HepG2 (cell line): ENCODE results near the gene OR51A7. TPM values are rescaled to one million over a fixed set of nuclear protein-coding genes. Genes with fewer than 3 reads are reported as not detected.

Source experiments
- ATAC-seq: fragments of 200-7000 bp; cut with Tn5 transposase; 3 replicates; pipeline ENCODE4 v1.9.1; 2020; ENCODE audit warnings: mild to moderate bottlenecking, moderate library complexity
- BruUV-seq: library from RNA; stranded (reverse); fragments of 400-500 nt; replicated peaks from 2 replicates; lab custom pipeline; 2021; lab: Mats Ljungman, UMichigan
- CTCF ChIA-PET: fragments of 300-600 bp; formaldehyde crosslinking; extraction: SDS; loops from one replicate; lab custom pipeline; 2021; ENCODE audit warnings: low total read pairs, inconsistent platforms, low intra/inter-chr PET ratio; lab: Yijun Ruan, JAX
- POLR2A ChIA-PET: fragments of 350-600 bp; sonication (Branson Sonifier 250); formaldehyde crosslinking; loops from one replicate; lab custom pipeline; 2020; ENCODE audit warnings: antibody characterized with exemption, inconsistent platforms; lab: Yijun Ruan, JAX
- DNase-seq: peaks from one replicate; pipeline ENCODE4 v3.0.0-alpha.2; 2015; ENCODE audit warnings: low spot score
- FAIRE-seq: peaks from 3 replicates; lab custom pipeline; 2011; peaks lifted over from hg19 to GRCh38; lab: Jason Lieb, UNC
- H2AFZ ChIP-seq: one replicate; pipeline ENCODE4 v1.6.1; 2011; ENCODE audit warnings: low read length, inconsistent platforms
- H3K27ac ChIP-seq: fragments of 300-600 bp; 3 replicates; pipeline ENCODE4 v1.8.0; 2011; ENCODE audit warnings: mixed run types, mild to moderate bottlenecking, mixed read lengths, low read length, inconsistent platforms; ENCODE audit not compliant: insufficient read depth; ENCODE audit errors: extremely low read length
- H3K27me3 ChIP-seq, 2 experiments: fragments of 200-600 bp in 1 of 2; 2 replicates in 1 of 2; 3 replicates in 1 of 2; pipeline versions ENCODE4 v1.6.0 to v1.8.0; 2011; ENCODE audit warnings: low read length in 2 of 2, mild to moderate bottlenecking in 2 of 2, moderate library complexity in 2 of 2, inconsistent platforms in 1 of 2; ENCODE audit not compliant: insufficient read depth in 2 of 2, control insufficient read depth in 1 of 2
- H3K36me3 ChIP-seq, 2 experiments: fragments of 200-600 bp in 1 of 2; replicated peaks in 1 of 2; 2 replicates in 1 of 2; 3 replicates in 1 of 2; pipeline versions ENCODE4 v1.5.1 to v1.8.0; 2011; ENCODE audit warnings: low read length in 2 of 2, inconsistent platforms in 1 of 2; ENCODE audit not compliant: insufficient read depth in 2 of 2, control insufficient read depth in 1 of 2
- H3K4me1 ChIP-seq: 2 replicates; pipeline ENCODE4 v1.5.1; 2012; ENCODE audit warnings: low read length, inconsistent platforms; ENCODE audit not compliant: insufficient read depth
- H3K4me2 ChIP-seq: 2 replicates; pipeline ENCODE4 v1.6.0; 2011; ENCODE audit warnings: low read depth, low read length, inconsistent platforms
- H3K4me3 ChIP-seq, 3 experiments: fragments of 200-600 bp in 1 of 3; sonication (generic), shearing (Covaris generic) in 1 of 3; replicated peaks in 1 of 3; 2 replicates each; pipeline ENCODE4 v1.5.1; 2011 to 2016; ENCODE audit warnings: low read length in 3 of 3, inconsistent platforms in 2 of 3, low read depth in 2 of 3, mild to moderate bottlenecking in 2 of 3, control low read depth in 1 of 3, mixed read lengths in 1 of 3; ENCODE audit not compliant: insufficient read depth in 1 of 3
- H3K79me2 ChIP-seq: one replicate; pipeline ENCODE4 v1.6.1; 2011; ENCODE audit warnings: low read length, inconsistent platforms; ENCODE audit not compliant: insufficient read depth
- H3K9ac ChIP-seq: 2 replicates; pipeline ENCODE4 v1.6.0; 2011; ENCODE audit warnings: mild to moderate bottlenecking, low read depth, low read length, inconsistent platforms; ENCODE audit not compliant: insufficient read depth
- H3K9me3 ChIP-seq: 2 replicates; pipeline ENCODE4 v1.5.1; 2012; ENCODE audit warnings: mild to moderate bottlenecking, low read length
- H4K20me1 ChIP-seq: 2 replicates; pipeline ENCODE4 v1.6.0; 2011; ENCODE audit warnings: inconsistent platforms, mild to moderate bottlenecking, low read length, moderate library complexity; ENCODE audit not compliant: insufficient read depth
- BCL6 ChIP-seq: IDR thresholded peaks from 2 replicates; pipeline ENCODE4 v1.6.1; 2016; ENCODE audit warnings: missing genetic modification reagents, missing compliant biosample characterization
- BORCS8-MEF2B ChIP-seq: sonication (generic); formaldehyde crosslinking; IDR thresholded peaks from 2 replicates; pipeline ENCODE4 v1.8.0; 2022; ENCODE audit warnings: mild to moderate bottlenecking, missing genetic modification reagents
- CEBPG ChIP-seq: IDR thresholded peaks from 2 replicates; pipeline ENCODE4 v1.6.1; 2016
- FOXP1 ChIP-seq, 2 experiments: fragments of 450-650 bp in 1 of 2; IDR thresholded peaks; 2 replicates each; pipeline ENCODE4 v1.6.1; 2017 to 2018; ENCODE audit warnings: antibody characterized with exemption in 1 of 2
- GPN1 ChIP-seq: sonication (generic); formaldehyde crosslinking; IDR thresholded peaks from 2 replicates; pipeline ENCODE4 v1.5.1; 2020; ENCODE audit warnings: missing genetic modification reagents, borderline replicate concordance
- HNF4G ChIP-seq, 2 experiments: sonication (generic) in 1 of 2; formaldehyde crosslinking in 1 of 2; IDR thresholded peaks; 2 replicates each; pipeline versions ENCODE4 v1.4.0 to v1.6.1; 2011 to 2020; ENCODE audit warnings: borderline replicate concordance in 2 of 2, low read depth in 2 of 2, mild to moderate bottlenecking in 2 of 2, low read length in 1 of 2, missing genetic modification reagents in 1 of 2, moderate library complexity in 1 of 2
- HNRNPUL1 ChIP-seq: fragments of 200-400 bp; formaldehyde crosslinking; IDR thresholded peaks from 2 replicates; pipeline ENCODE4 v1.6.1; 2017; ENCODE audit warnings: low read depth, mild to moderate bottlenecking, low read length, moderate library complexity
- MIXL1 ChIP-seq: IDR thresholded peaks from 2 replicates; pipeline ENCODE4 v1.6.1; 2016
- NCOA1 ChIP-seq: sonication (generic); formaldehyde crosslinking; IDR thresholded peaks from 2 replicates; pipeline ENCODE4 v1.9.0; 2021; ENCODE audit warnings: missing genetic modification reagents
- NR3C1 ChIP-seq: sonication (generic); formaldehyde crosslinking; IDR thresholded peaks from 2 replicates; pipeline ENCODE4 v1.4.0; 2020; ENCODE audit warnings: missing genetic modification reagents
- POGK ChIP-seq: sonication (generic); formaldehyde crosslinking; conservative IDR thresholded peaks from 2 replicates; pipeline ENCODE4 v1.8.0; 2022; ENCODE audit warnings: mild to moderate bottlenecking, moderate library complexity, missing genetic modification reagents
- RFXANK ChIP-seq: IDR thresholded peaks from 2 replicates; pipeline ENCODE4 v1.6.1; 2016
- SIN3A ChIP-seq: IDR thresholded peaks from 2 replicates; pipeline ENCODE4 v1.6.1; 2011; ENCODE audit warnings: low read depth, mild to moderate bottlenecking, control low read depth, low read length, borderline replicate concordance
- TBL1XR1 ChIP-seq: fragments of 150-350 bp; IDR thresholded peaks from 2 replicates; pipeline ENCODE4 v1.6.1; 2014; ENCODE audit warnings: borderline replicate concordance, low read length; ENCODE audit not compliant: partially characterized antibody
- TCF7L2 ChIP-seq: IDR thresholded peaks from 2 replicates; pipeline ENCODE4 v1.6.1; 2011; ENCODE audit warnings: mild to moderate bottlenecking, low read depth, low read length, moderate library complexity
- YEATS4 ChIP-seq: sonication (generic); formaldehyde crosslinking; IDR thresholded peaks from 2 replicates; pipeline ENCODE4 v1.4.0; 2020; ENCODE audit warnings: missing genetic modification reagents, borderline replicate concordance
- YY1 ChIP-seq: IDR thresholded peaks from 2 replicates; pipeline ENCODE4 v1.6.1; 2011; ENCODE audit warnings: low read length, low read depth, moderate library complexity, mild to moderate bottlenecking; ENCODE audit not compliant: insufficient read depth, insufficient replicate concordance
- ZNF44 ChIP-seq: sonication (generic); formaldehyde crosslinking; IDR thresholded peaks from 2 replicates; pipeline ENCODE4 v1.5.1; 2020; ENCODE audit warnings: mild to moderate bottlenecking, missing genetic modification reagents
- ZNF660 ChIP-seq: sonication (generic); formaldehyde crosslinking; IDR thresholded peaks from 2 replicates; pipeline ENCODE4 v1.5.1; 2020; ENCODE audit warnings: mild to moderate bottlenecking, low read depth, missing genetic modification reagents, borderline replicate concordance
- ZNF670 ChIP-seq: sonication (generic); formaldehyde crosslinking; IDR thresholded peaks from 2 replicates; pipeline ENCODE4 v1.8.0; 2022; ENCODE audit warnings: mild to moderate bottlenecking, missing genetic modification reagents, borderline replicate concordance
- ZNF7 ChIP-seq: IDR thresholded peaks from 2 replicates; pipeline ENCODE4 v1.6.1; 2016; ENCODE audit warnings: missing biosample characterization, missing genetic modification reagents
- WGBS: methylation state at CpG from one replicate; pipeline ENCODE4 v1.1.6; 2017; ENCODE audit warnings: low lambda C conversion rate; 5-methylcytosine and 5-hydroxymethylcytosine counted together
- in situ Hi-C: cut with HindIII; loops from 2 replicates; pipeline ENCODE4 v1.10.0; 2017; ENCODE audit warnings: low pct_unique_long_range_greater_than_20kb; ENCODE audit not compliant: extremely low pct_ligation_motif_present
- intact Hi-C: fragments of 100-400 bp; cut with micrococcal nuclease; formaldehyde crosslinking; loops from one replicate; pipeline ENCODE4 v1.10.0; 2022; ENCODE audit not compliant: unreplicated experiment
- polyA plus RNA-seq, 8 experiments: library from polyadenylated mRNA; depleted of rRNA in 3 of 8; stranded (reverse) in 7 of 8; unstranded in 1 of 8; fragments of >200 nt; fragmentation: Illumina TruSeq in 4 of 8; extraction: Trizol in 4 of 8; gene quantifications; 2 replicates each; pipeline versions ENCODE4 v1.2.1 to v1.2.3, GENCODE V29; 2011 to 2016; ENCODE audit warnings: low read depth in 4 of 8, missing spikeins in 1 of 8, mixed read lengths in 1 of 8; ENCODE audit not compliant: insufficient read depth in 1 of 8
- total RNA-seq, 5 experiments: library from RNA; depleted of rRNA; stranded (reverse); fragments of >200 nt; fragmentation: Illumina TruSeq; extraction: Trizol; gene quantifications; 2 replicates each; pipeline ENCODE4 v1.2.3, GENCODE V29; 2016; ENCODE audit warnings: low read depth in 1 of 5
- TF ChIP-seq, protein P1 (sequence below): sonication (generic); formaldehyde crosslinking; IDR thresholded peaks from 2 replicates; pipeline ENCODE4 v1.8.0; 2022; ENCODE audit warnings: missing genetic modification reagents, low read depth, mild to moderate bottlenecking, borderline replicate concordance

The OR51A7 gene
- total and polyA plus RNA-seq, 2 of the 13 experiments (the other 11 are each of a cell fraction or from before 2014, with no cell fraction given), result not detected

- no peak for TF ChIP-seq HNRNPUL1
- no peak for TF ChIP-seq RFXANK (CRISPR knock-in tag)
- TF ChIP-seq GPN1, result no peak
- no peak for TF ChIP-seq NCOA1
- TF ChIP-seq TBL1XR1, result no peak
- no peak for TF ChIP-seq SIN3A
- TF ChIP-seq FOXP1 (IDR thresholded peaks at IDR 0.05), result no peak
- no peak for TF ChIP-seq FOXP1 (CRISPR knock-in tag; IDR thresholded peaks at IDR 0.05)
- no peak for TF ChIP-seq ZNF7 (CRISPR knock-in tag)
Observed at GRCh38 chr11:4919250-4919649, 15.7 kb downstream of the OR51A7 start, which contains the start of gene OR51G2 (continued).

- no peaks in the 10 kb centered on the region for H3K79me2 ChIP-seq
- H2AFZ ChIP-seq, result no peak overlapping the region
- FAIRE-seq (no peak), DNase-seq (no peak), ATAC-seq (no peak)
- no peaks in the 10 kb centered on the region for H4K20me1 ChIP-seq
- TF ChIP-seq ZNF44 (CRISPR knock-in tag), result no peak
- TF ChIP-seq YY1, result no peak
- TF ChIP-seq YEATS4 (CRISPR knock-in tag), result no peak
- no peak for TF ChIP-seq TCF7L2
- TF ChIP-seq, protein P1, sequence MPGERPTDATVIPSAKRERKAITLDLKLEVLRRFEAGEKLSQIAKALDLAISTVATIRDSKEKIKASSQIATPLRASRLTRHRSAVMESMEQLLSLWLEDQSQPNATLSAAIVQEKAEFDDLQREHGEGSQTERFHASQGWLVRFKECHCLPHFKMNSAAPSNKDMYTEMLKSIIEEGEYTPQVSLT (CRISPR knock-in tag), result no peak
- no peak for TF ChIP-seq ZNF660 (CRISPR knock-in tag)
- no peak for TF ChIP-seq NR3C1 (CRISPR knock-in tag)
- TF ChIP-seq HNF4G (IDR thresholded peaks at IDR 0.05; ENCODE audit: borderline replicate concordance, low read depth, low read length), result no peak
- TF ChIP-seq HNF4G (CRISPR knock-in tag; IDR thresholded peaks at IDR 0.05; ENCODE audit: borderline replicate concordance, low read depth), result no peak
- no peak for TF ChIP-seq CEBPG
- TF ChIP-seq BORCS8-MEF2B, result no peak
- no peak for TF ChIP-seq POGK
- TF ChIP-seq BCL6 (CRISPR knock-in tag), result no peak
- TF ChIP-seq MIXL1, result no peak
- TF ChIP-seq ZNF670 (CRISPR knock-in tag), result no peak
- intact Hi-C loops, result no loop called here
- in situ Hi-C loops, result no loop called here
- H3K9me3 ChIP-seq, result no peaks in the 10 kb centered on the region
- no peak overlapping the region for H3K4me2 ChIP-seq
- no peak overlapping the region for H3K9ac ChIP-seq
- H3K27ac ChIP-seq, result no peak overlapping the region
- peaks cover 0 to 3% of the 10 kb centered on the region in 2 experiments; a peak in 1 of 5 replicates for H3K27me3 ChIP-seq
- H3K4me3 ChIP-seq, result no peak overlapping the region
- ChIA-PET POLR2A (no interaction called here), CTCF (no interaction called here)
- no peaks in the 10 kb centered on the region for H3K4me1 ChIP-seq
- BruUV-seq, result no TSS peak
- WGBS, result 0% methylated on average over 1 of the region's 1 CpG
- H3K36me3 ChIP-seq, result no peaks in the 10 kb centered on the region
Observed at GRCh38 chr11:4921796-4922195, 18.2 kb downstream of the OR51A7 start.
